ENCODE data around the gene HCST. TPM values are rescaled to one million over a fixed set of nuclear protein-coding genes. Genes with fewer than 3 reads are reported as not detected.

Gene HCST
- total RNA-seq, 1 experiment from 2014 or later, result not detected

DNA sequence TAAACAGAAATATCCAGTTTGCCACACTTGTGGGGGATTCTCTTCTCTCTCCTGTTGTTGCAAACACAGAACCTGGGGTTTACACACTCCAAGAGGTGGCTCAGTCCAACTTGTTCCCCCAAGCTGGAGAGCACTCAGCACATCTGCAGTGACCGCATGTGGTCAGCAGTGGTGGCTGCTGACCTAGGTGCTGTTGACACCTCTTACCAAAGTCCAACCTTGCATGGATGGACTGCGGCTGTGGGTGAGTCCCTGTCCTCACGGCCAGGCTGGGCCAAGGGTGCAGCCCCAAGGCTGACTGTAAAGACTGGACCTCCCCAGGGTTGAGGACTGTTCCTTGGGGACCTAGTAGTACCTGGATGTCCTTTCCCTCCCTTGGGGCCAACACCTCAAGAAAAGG is 39.9 kb downstream of the HCST start:
- Histone ChIP-seq H3K9me2 (replicated peaks; ENCODE audit: low read length) (no peaks in the 10 kb centered on the region), H3K4me2 (ENCODE audit: low read length) (no peak overlapping the region), H3K27me3 (ENCODE audit: low read length) (no peaks in the 10 kb centered on the region), H3F3A (ENCODE audit: low read length, unreplicated experiment) (no peaks in the 10 kb centered on the region), H3K4me3 (ENCODE audit: low read length) (no peak overlapping the region), H3K9ac (ENCODE audit: low read length) (no peak overlapping the region), H3K27ac (ENCODE audit: low read length) (no peak overlapping the region), H3K9me3 (ENCODE audit: low read length) (no peaks in the 10 kb centered on the region), H3K79me2 (ENCODE audit: low read length) (peaks cover under 1% of the 10 kb centered on the region; the same call in 1 of the 2 replicates), H3K4me1 (ENCODE audit: insufficient read depth, low read length) (peaks cover 4% of the 10 kb centered on the region; the same call in 1 of the 2 replicates), H4K20me1 (ENCODE audit: low read length) (no peaks in the 10 kb centered on the region), H3K36me3 (ENCODE audit: low read depth, low read length) (no peaks in the 10 kb centered on the region), H2AFZ (ENCODE audit: low read length) (no peak overlapping the region)
- ChIA-PET CTCF (no interaction called here), POLR2A (ENCODE audit: unreplicated experiment) (no interaction called here)
- no peak for DNase-seq
- intact Hi-C loops (cut with micrococcal nuclease), result no loop called here
- TF ChIP-seq EZH2 (IDR thresholded peaks at IDR 0.05; ENCODE audit: low read length, unreplicated experiment) (no peak), EZH2phosphoT487 (IDR thresholded peaks at IDR 0.05; ENCODE audit: borderline replicate concordance, low read length) (no peak)
- TF ChIP-seq, protein P1, sequence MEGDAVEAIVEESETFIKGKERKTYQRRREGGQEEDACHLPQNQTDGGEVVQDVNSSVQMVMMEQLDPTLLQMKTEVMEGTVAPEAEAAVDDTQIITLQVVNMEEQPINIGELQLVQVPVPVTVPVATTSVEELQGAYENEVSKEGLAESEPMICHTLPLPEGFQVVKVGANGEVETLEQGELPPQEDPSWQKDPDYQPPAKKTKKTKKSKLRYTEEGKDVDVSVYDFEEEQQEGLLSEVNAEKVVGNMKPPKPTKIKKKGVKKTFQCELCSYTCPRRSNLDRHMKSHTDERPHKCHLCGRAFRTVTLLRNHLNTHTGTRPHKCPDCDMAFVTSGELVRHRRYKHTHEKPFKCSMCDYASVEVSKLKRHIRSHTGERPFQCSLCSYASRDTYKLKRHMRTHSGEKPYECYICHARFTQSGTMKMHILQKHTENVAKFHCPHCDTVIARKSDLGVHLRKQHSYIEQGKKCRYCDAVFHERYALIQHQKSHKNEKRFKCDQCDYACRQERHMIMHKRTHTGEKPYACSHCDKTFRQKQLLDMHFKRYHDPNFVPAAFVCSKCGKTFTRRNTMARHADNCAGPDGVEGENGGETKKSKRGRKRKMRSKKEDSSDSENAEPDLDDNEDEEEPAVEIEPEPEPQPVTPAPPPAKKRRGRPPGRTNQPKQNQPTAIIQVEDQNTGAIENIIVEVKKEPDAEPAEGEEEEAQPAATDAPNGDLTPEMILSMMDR (conservative IDR thresholded peaks at IDR 0.05; ENCODE audit: low read depth, low read length), result no peak
- BruUV-seq (replicated peaks), result no TSS peak
- ATAC-seq, result no peak

DNA sequence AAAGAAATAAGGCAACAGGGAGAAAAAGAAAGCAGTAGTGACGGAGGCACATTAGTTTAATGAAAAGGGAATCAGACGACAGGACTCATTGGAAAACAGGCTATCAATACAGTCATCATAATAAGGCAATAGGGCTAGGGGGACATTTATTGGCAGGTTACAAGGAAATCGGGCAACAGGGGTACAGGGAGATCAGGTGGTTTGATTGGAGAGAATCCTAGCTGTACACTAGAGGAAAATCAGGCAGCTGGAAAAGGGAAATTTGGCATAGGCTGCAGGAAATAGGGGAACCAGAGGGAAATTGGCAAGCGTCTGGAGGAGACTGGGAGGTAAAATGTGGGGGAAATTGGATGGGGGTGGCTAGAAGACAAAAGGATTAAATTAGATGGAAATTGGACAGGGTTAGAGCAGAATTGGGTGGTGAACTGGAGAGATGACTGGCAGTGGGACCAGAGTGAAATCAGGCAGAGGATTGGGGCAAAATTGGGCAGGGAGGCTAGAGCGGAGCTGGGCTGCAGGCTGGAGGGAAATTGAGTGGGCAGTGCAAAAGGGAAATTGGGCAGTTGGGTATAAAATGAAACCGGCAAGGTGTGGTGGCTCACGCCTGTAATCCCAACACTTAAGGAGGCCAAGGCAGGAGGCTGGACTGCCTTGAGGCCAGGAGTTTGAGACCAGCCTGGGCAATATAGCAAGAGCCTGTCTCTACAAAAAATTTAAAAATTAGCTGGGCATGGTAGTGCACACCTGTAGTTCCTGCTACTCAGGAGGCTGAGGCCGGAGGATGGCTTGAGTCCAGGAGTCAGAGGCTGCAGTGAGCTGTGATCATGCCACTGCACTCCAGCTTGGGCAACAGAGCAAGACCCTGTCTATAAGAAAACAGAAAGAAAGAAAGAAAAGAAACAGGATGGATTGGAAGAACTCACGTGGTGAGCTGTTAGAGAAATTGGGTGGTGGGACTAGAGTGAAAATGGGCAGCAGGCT is 41.3 kb downstream of the HCST start:
- Histone ChIP-seq H3K4me1 (ENCODE audit: insufficient read depth, low read length) (no peaks in the 10 kb centered on the region), H3K9me2 (replicated peaks; ENCODE audit: low read length) (no peaks in the 10 kb centered on the region), H4K20me1 (ENCODE audit: low read length) (no peaks in the 10 kb centered on the region), H3K27ac (ENCODE audit: low read length) (no peak overlapping the region), H3F3A (ENCODE audit: low read length, unreplicated experiment) (no peaks in the 10 kb centered on the region), H2AFZ (ENCODE audit: low read length) (no peak overlapping the region), H3K79me2 (ENCODE audit: low read length) (no peaks in the 10 kb centered on the region), H3K9me3 (ENCODE audit: low read length) (no peaks in the 10 kb centered on the region), H3K9ac (ENCODE audit: low read length) (no peak overlapping the region), H3K27me3 (ENCODE audit: low read length) (no peaks in the 10 kb centered on the region), H3K4me2 (ENCODE audit: low read length) (no peak overlapping the region), H3K36me3 (ENCODE audit: low read depth, low read length) (no peaks in the 10 kb centered on the region), H3K4me3 (ENCODE audit: low read length) (no peak overlapping the region)
- TF ChIP-seq EZH2phosphoT487 (IDR thresholded peaks at IDR 0.05; ENCODE audit: borderline replicate concordance, low read length) (no peak), EZH2 (IDR thresholded peaks at IDR 0.05; ENCODE audit: low read length, unreplicated experiment) (no peak)
- TF ChIP-seq, protein P1 (conservative IDR thresholded peaks at IDR 0.05; ENCODE audit: low read depth, low read length), result no peak
- ATAC-seq (no peak), DNase-seq (no peak)
- no TSS peak for BruUV-seq (replicated peaks)
- ChIA-PET CTCF (no interaction called here), POLR2A (ENCODE audit: unreplicated experiment) (no interaction called here)
- intact Hi-C loops (cut with micrococcal nuclease), result no loop called here

DNA sequence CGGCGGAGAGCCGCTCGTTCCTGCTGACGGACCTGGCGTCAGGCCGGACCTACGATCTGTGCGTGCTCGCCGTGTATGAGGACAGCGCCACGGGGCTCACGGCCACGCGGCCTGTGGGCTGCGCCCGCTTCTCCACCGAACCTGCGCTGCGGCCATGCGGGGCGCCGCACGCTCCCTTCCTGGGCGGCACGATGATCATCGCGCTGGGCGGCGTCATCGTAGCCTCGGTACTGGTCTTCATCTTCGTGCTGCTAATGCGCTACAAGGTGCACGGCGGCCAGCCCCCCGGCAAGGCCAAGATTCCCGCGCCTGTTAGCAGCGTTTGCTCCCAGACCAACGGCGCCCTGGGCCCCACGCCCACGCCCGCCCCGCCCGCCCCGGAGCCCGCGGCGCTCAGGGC is 42.2 kb downstream of the HCST start:
- H3F3A ChIP-seq (ENCODE audit: low read length, unreplicated experiment), result no peaks in the 10 kb centered on the region
- H4K20me1 ChIP-seq (ENCODE audit: low read length), result no peaks in the 10 kb centered on the region
- DNase-seq (no peak), ATAC-seq (no peak)
- no peak overlapping the region for H3K4me2 ChIP-seq (ENCODE audit: low read length)
- no peaks in the 10 kb centered on the region for H3K4me1 ChIP-seq (ENCODE audit: insufficient read depth, low read length)
- H3K27ac ChIP-seq (ENCODE audit: low read length), result no peak overlapping the region
- H2AFZ ChIP-seq (ENCODE audit: low read length), result no peak overlapping the region
- H3K9ac ChIP-seq (ENCODE audit: low read length), result no peak overlapping the region
- no peaks in the 10 kb centered on the region for H3K9me3 ChIP-seq (ENCODE audit: low read length)
- H3K9me2 ChIP-seq (replicated peaks; ENCODE audit: low read length), result no peaks in the 10 kb centered on the region
- ChIA-PET POLR2A (ENCODE audit: unreplicated experiment) (no interaction called here), CTCF (no interaction called here)
- intact Hi-C loops (cut with micrococcal nuclease), result no loop called here
- H3K79me2 ChIP-seq (ENCODE audit: low read length), result no peaks in the 10 kb centered on the region
- BruUV-seq (replicated peaks), result no TSS peak
- no peaks in the 10 kb centered on the region for H3K36me3 ChIP-seq (ENCODE audit: low read depth, low read length)
- TF ChIP-seq EZH2phosphoT487 (IDR thresholded peaks at IDR 0.05; ENCODE audit: borderline replicate concordance, low read length) (no peak), EZH2 (IDR thresholded peaks at IDR 0.05; ENCODE audit: low read length, unreplicated experiment) (no peak)
- TF ChIP-seq, protein P1 (conservative IDR thresholded peaks at IDR 0.05; ENCODE audit: low read depth, low read length), result no peak
- no peak overlapping the region for H3K4me3 ChIP-seq (ENCODE audit: low read length)
- H3K27me3 ChIP-seq (ENCODE audit: low read length), result no peaks in the 10 kb centered on the region
